Skin epidermis (tissue), 12 donors: Measurements from ENCODE around the gene KCNE4.

Source experiments
- H3K27ac ChIP-seq, 21 experiments: fragments of 200-600 bp; sonication (generic) in 11 of 21; one replicate each; pipeline ENCODE4 v1.5.0; 2020; ENCODE audit warnings: mild to moderate bottlenecking in 3 of 21, inconsistent platforms in 2 of 21, moderate library complexity in 2 of 21
- H3K4me3 ChIP-seq, 7 experiments: fragments of 200-600 bp; sonication (generic) in 2 of 7; one replicate each; pipeline ENCODE4 v1.5.0; 2020; ENCODE audit warnings: inconsistent platforms in 2 of 7, mild to moderate bottlenecking in 2 of 7, moderate library complexity in 1 of 7

Gene KCNE4, protein sequence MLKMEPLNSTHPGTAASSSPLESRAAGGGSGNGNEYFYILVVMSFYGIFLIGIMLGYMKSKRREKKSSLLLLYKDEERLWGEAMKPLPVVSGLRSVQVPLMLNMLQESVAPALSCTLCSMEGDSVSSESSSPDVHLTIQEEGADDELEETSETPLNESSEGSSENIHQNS

GRCh38 chr2:223051693-223052289, at the start of gene KCNE4:
Gene KCNE4 (plus strand): TSS chr2:223052190. CDS start chr2:223052831, 641 bp downstream.
- peak within 1 kb of the TSS in 17 of 21 experiments; percentile 0 to 80 (median 70) for H3K27ac ChIP-seq

GRCh38 chr2:223003191-223003590, 48.8 kb upstream of the KCNE4 start:
- Histone ChIP-seq H3K4me3 (no peak overlapping the region), H3K27ac (no peak overlapping the region)

More at GRCh38 chr2:223051693-223052289, at the start of gene KCNE4:
- H3K4me3 ChIP-seq: peak within 1 kb of the TSS; percentile 5 to 29 (median 21)

- H3K4me3 ChIP-seq: no peak overlapping the region
- H3K27ac ChIP-seq: no peak overlapping the region
Measured at GRCh38 chr2:223005496-223005895, 46.5 kb upstream of the KCNE4 start.

- Histone ChIP-seq H3K27ac (peak overlapping the region in 2 of 21 experiments; percentile 23 to 26), H3K4me3 (no peak overlapping the region)
Measured at GRCh38 chr2:223007531-223007930, 44.5 kb upstream of the KCNE4 start.

DNA sequence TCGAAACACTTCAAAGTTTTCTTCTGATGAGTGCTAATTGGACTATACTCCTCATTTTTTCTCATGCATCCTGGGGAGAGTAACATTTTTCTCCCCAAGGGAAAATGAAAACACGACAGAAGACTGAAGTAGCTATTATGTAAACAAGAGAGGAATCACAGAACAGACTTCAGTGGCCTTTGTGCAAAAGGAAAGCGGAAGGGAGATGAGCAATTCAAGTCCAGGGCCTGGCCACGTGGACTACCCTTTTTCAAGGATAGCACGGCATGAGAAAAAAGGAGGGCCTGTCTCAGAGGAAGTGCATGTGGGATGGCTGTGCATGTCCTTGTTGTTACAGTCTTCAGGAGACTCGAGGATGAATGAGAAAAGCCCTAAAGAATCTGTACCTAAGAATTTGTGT, 43.8 kb upstream of the KCNE4 start:
- peak overlapping the region in 3 of 21 experiments; percentile 12 to 65 (median 26) for H3K27ac ChIP-seq
- H3K4me3 ChIP-seq: no peak overlapping the region

- H3K4me3 ChIP-seq: no peak overlapping the region
- H3K27ac ChIP-seq: peak overlapping the region in 1 of 21 experiments; percentile 65
Measured at GRCh38 chr2:223008956-223009355, 43.0 kb upstream of the KCNE4 start.

DNA sequence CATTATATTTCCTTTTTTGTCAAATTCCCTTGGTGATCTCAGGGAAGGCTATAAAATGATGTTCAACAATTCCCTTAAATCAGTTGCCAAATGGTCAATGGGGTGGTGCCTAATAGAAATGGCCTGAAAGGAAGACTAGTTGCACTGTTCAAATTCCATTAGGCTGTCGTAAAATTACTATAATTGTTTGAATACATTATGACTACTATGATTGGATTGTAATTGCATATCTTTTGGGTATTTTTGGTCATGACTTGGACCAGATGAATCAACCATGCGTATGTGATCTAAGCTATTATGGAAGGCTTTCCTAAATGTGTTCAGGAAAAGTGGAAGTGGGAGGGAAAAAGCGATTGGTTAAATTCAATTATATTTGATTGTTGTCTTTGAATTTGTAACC, 41.3 kb upstream of the KCNE4 start:
- Histone ChIP-seq H3K4me3 (no peak overlapping the region), H3K27ac (no peak overlapping the region)

DNA sequence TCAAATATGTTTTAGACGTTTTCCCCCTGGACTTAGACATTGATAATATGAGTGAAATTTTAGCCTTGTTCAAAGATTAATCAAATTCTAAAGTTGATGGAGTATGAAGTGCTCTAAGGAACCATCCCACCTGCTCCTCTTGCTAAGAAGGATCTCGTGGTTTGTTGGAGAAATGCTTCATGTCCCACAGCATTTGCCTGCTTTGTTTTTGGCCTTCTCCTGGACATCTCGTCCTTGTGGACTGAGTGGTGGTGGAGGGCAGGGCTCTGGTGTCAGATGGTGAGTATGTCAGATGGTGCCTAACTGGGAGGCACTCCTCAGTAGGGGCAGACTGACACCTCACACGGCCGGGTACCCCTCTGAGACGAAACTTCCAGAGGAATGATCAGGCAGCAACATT, 39.7 kb upstream of the KCNE4 start:
- no peak overlapping the region for H3K27ac ChIP-seq

GRCh38 chr2:223019390-223019930, 32.5 kb upstream of the KCNE4 start:
- Histone ChIP-seq H3K27ac (no peak overlapping the region), H3K4me3 (no peak overlapping the region)

More for the DNA sequence above, 39.7 kb upstream of the KCNE4 start:
- H3K4me3 ChIP-seq: no peak overlapping the region

DNA sequence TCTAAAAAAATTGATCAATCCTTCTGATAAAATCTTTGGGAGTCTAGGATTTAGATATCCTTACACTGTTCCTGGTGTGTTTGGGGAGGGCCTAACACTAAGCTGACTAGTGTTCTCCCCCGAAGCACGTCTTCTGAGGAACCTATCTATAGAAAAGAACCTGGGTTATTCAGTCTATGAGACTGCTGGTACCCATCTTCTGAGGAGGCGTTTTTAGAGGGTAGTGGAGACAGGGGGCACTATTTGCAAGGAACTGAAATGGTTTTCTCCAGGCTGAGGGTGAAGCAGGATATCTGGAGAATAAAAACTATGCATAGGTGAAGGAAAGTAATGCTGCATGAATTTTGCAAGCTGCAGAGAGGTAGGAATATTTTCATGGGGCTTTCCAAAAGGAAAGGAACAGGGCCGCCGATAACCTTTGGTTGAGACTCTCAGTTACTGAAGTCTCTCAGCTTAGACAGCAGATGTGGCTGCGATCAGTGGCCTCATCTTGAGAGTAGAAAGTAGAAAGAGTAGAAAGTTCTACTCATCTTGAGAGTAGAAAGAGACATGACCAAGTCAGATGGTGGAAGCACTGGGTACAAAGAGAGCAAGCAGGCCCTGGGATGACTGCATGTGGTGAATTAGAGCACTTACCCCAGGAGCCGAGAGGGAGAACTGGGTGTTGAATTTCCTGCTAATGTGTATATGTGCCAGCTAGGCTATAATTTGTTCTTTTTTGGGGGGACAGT, 31.8 kb upstream of the KCNE4 start:
- no peak overlapping the region for H3K4me3 ChIP-seq
- no peak overlapping the region for H3K27ac ChIP-seq

GRCh38 chr2:223020971-223021675, 30.9 kb upstream of the KCNE4 start:
- Histone ChIP-seq H3K4me3 (no peak overlapping the region), H3K27ac (no peak overlapping the region)

GRCh38 chr2:223026357-223027110, 25.5 kb upstream of the KCNE4 start:
- H3K27ac ChIP-seq: no peak overlapping the region
- no peak overlapping the region for H3K4me3 ChIP-seq

- H3K27ac ChIP-seq: no peak overlapping the region
- H3K4me3 ChIP-seq: no peak overlapping the region
Measured at GRCh38 chr2:223027442-223027841, 24.5 kb upstream of the KCNE4 start.

GRCh38 chr2:223029287-223029686, 22.7 kb upstream of the KCNE4 start:
- H3K4me3 ChIP-seq: no peak overlapping the region
- H3K27ac ChIP-seq: no peak overlapping the region

- H3K4me3 ChIP-seq: no peak overlapping the region
Measured at GRCh38 chr2:223032187-223033142, 19.5 kb upstream of the KCNE4 start.

GRCh38 chr2:223034221-223034975, 17.6 kb upstream of the KCNE4 start:
- no peak overlapping the region for H3K27ac ChIP-seq
- H3K4me3 ChIP-seq: no peak overlapping the region

More at GRCh38 chr2:223032187-223033142, 19.5 kb upstream of the KCNE4 start:
- H3K27ac ChIP-seq: no peak overlapping the region

DNA sequence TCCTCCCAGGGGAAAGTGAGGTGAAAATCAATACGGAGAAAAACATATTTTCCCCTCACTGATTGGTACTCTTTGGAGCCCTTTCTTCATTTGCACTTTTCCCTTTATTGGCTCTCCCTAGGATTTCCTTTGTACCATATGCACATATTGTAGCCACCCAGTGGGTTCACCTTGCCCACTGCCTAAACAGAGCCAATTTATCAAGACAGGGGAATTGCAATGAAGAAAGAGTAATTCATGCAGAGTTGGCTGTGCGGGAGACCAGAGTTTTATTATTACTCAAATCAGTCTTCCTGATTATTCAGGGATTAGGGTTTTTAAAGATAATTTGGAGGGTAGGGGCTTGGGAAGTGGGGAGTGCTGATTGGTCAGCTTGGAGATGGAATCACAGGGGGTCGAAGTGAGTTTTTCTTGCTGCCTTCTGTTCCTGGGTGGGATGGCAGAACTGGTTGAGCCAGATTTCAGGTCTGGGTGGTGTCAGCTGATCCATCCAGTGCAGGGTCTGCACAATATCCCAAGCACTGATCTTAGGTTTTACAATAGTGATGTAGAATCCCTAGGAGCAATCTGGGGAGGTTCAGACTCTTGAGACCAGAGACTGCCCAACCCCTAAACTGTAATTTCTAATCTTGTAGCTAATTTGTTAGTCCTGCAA, 15.1 kb upstream of the KCNE4 start:
- H3K4me3 ChIP-seq: no peak overlapping the region
- H3K27ac ChIP-seq: no peak overlapping the region
